Endothelial cell of umbilical vein (primary cell): ENCODE measurements around the gene ELL2. TPM values are rescaled to one million over a fixed set of nuclear protein-coding genes. Genes with fewer than 3 reads are reported as not detected.

Experiments
- BruUV-seq: library from RNA; stranded (reverse); fragments of 400-500 nt; replicated peaks from 2 replicates; lab custom pipeline; 2021; lab: Mats Ljungman, UMichigan
- CTCF ChIA-PET: fragments of 300-600, 350-600 bp; sonication (Branson Sonifier 250); formaldehyde crosslinking; loops from one replicate; lab custom pipeline; 2021; ENCODE audit warnings: antibody characterized with exemption, inconsistent platforms; lab: Charles Lee
- POLR2A ChIA-PET: fragments of 300-600, 350-600 bp; sonication (Branson Sonifier 250); formaldehyde crosslinking; loops from one replicate; lab custom pipeline; 2021; ENCODE audit warnings: antibody characterized with exemption, inconsistent platforms; lab: Charles Lee
- DNase-seq: peaks from one replicate; pipeline ENCODE4 v3.0.0-alpha.2; 2011; ENCODE audit warnings: low read depth, low spot score
- FAIRE-seq: peaks from 2 replicates; lab custom pipeline; 2011; peaks lifted over from hg19 to GRCh38; lab: Jason Lieb, UNC
- H2AFZ ChIP-seq: 2 replicates; pipeline ENCODE4 v1.6.0; 2012; ENCODE audit warnings: low read depth, low read length, control low read depth, inconsistent platforms
- H3K27ac ChIP-seq: 2 replicates; pipeline ENCODE4 v1.5.1; 2011; ENCODE audit warnings: low read depth, mild to moderate bottlenecking, control low read depth, low read length, moderate library complexity; ENCODE audit not compliant: insufficient read depth
- H3K27me3 ChIP-seq, 2 experiments: 2 replicates each; pipeline versions ENCODE4 v1.6.0 to v1.6.1; 2011; ENCODE audit warnings: low read length in 2 of 2, mixed read lengths in 1 of 2; ENCODE audit not compliant: control insufficient read depth in 2 of 2, insufficient read depth in 2 of 2
- H3K36me3 ChIP-seq, 2 experiments: 2 replicates in 1 of 2; 3 replicates in 1 of 2; pipeline ENCODE4 v1.5.1; 2011; ENCODE audit warnings: low read length in 2 of 2, mild to moderate bottlenecking in 1 of 2, moderate library complexity in 1 of 2; ENCODE audit not compliant: control insufficient read depth in 2 of 2, insufficient read depth in 2 of 2; ENCODE audit errors: extremely low read depth in 1 of 2
- H3K4me1 ChIP-seq: 3 replicates; pipeline ENCODE4 v1.5.1; 2011; ENCODE audit warnings: mild to moderate bottlenecking, low read length; ENCODE audit not compliant: control insufficient read depth, insufficient read depth; ENCODE audit errors: extremely low read depth
- H3K4me2 ChIP-seq: 2 replicates; pipeline ENCODE4 v1.6.1; 2011; ENCODE audit warnings: low read length, control low read depth, mixed read lengths; ENCODE audit not compliant: insufficient read depth
- H3K4me3 ChIP-seq, 3 experiments: fragments of 200-600 bp in 1 of 3; sonication (generic), shearing (Covaris generic) in 1 of 3; replicated peaks in 1 of 3; 2 replicates each; pipeline ENCODE4 v1.5.1; 2011 to 2016; ENCODE audit warnings: control low read depth in 3 of 3, low read length in 3 of 3, mild to moderate bottlenecking in 2 of 3, inconsistent platforms in 1 of 3, low read depth in 1 of 3, moderate library complexity in 1 of 3; ENCODE audit not compliant: insufficient read depth in 1 of 3
- H3K79me2 ChIP-seq: 2 replicates; pipeline ENCODE4 v1.6.0; 2012; ENCODE audit warnings: low read length, inconsistent platforms; ENCODE audit not compliant: control insufficient read depth, insufficient read depth
- H3K9ac ChIP-seq: replicated peaks from 2 replicates; pipeline ENCODE3; 2011; ENCODE audit warnings: low read length, control low read depth; ENCODE audit not compliant: insufficient read depth; ENCODE audit errors: extremely low read depth
- H3K9me1 ChIP-seq: replicated peaks from 3 replicates; pipeline ENCODE4 v1.6.0; 2011; ENCODE audit warnings: mild to moderate bottlenecking, low read length; ENCODE audit not compliant: control insufficient read depth, insufficient read depth; ENCODE audit errors: extremely low read depth
- H3K9me3 ChIP-seq: replicated peaks from 2 replicates; pipeline ENCODE4 v1.5.1; 2012; ENCODE audit warnings: low read length, inconsistent platforms; ENCODE audit not compliant: control insufficient read depth, insufficient read depth
- H4K20me1 ChIP-seq: replicated peaks from 2 replicates; pipeline ENCODE3; 2011; ENCODE audit warnings: mild to moderate bottlenecking, low read length; ENCODE audit not compliant: control insufficient read depth, insufficient read depth; ENCODE audit errors: extremely low read depth
- EZH2 ChIP-seq: IDR thresholded peaks from 2 replicates; pipeline ENCODE4 v1.6.1; 2012; ENCODE audit warnings: borderline replicate concordance, low read depth, mild to moderate bottlenecking, moderate library complexity, low read length, inconsistent platforms; ENCODE audit not compliant: severe bottlenecking
- FOS ChIP-seq: IDR thresholded peaks from 2 replicates; pipeline ENCODE4 v1.6.1; 2011; ENCODE audit warnings: mild to moderate bottlenecking, low read length, moderate library complexity, borderline replicate concordance; ENCODE audit not compliant: insufficient read depth
- GATA2 ChIP-seq: IDR thresholded peaks from 2 replicates; pipeline ENCODE4 v1.7.0; 2011; ENCODE audit warnings: low read depth, mild to moderate bottlenecking, moderate library complexity, mixed read lengths, low read length; ENCODE audit not compliant: insufficient read length, insufficient read depth
- JUN ChIP-seq: IDR thresholded peaks from 2 replicates; pipeline ENCODE4 v1.6.1; 2011; ENCODE audit warnings: borderline replicate concordance, low read depth; ENCODE audit not compliant: insufficient read length, insufficient read depth
- MYC ChIP-seq: IDR thresholded peaks from one replicate; pipeline ENCODE4 v1.6.1; 2011; ENCODE audit warnings: mild to moderate bottlenecking, low read depth, low read length
- POLR2A ChIP-seq: IDR thresholded peaks from 2 replicates; pipeline ENCODE4 v1.6.1; 2012; ENCODE audit warnings: low read depth, mild to moderate bottlenecking, control low read depth, low read length
- POLR2AphosphoS5 ChIP-seq: IDR thresholded peaks from 2 replicates; pipeline ENCODE4 v1.6.1; 2012; ENCODE audit warnings: low read depth, mild to moderate bottlenecking, control low read depth, low read length, moderate library complexity; ENCODE audit not compliant: insufficient read depth
- dilution Hi-C: fragments of 300-500 bp; cut with MboI; formaldehyde crosslinking; loops from one replicate; pipeline ENCODE4 v1.15.0; 2019; ENCODE audit warnings: low sequenced_read_pairs; ENCODE audit not compliant: extremely low pct_ligation_motif_present
- intact Hi-C: fragments of 100-400 bp; cut with micrococcal nuclease; formaldehyde crosslinking; loops from one replicate; pipeline ENCODE4 v1.10.0; 2022
- polyA plus RNA-seq, 4 experiments: library from polyadenylated mRNA; depleted of rRNA in 3 of 4; stranded (reverse) in 3 of 4; unstranded in 1 of 4; fragments of >200 nt; gene quantifications; 2 replicates each; pipeline versions ENCODE4 v1.2.1 to v1.2.3, GENCODE V29; 2011 to 2012; ENCODE audit warnings: missing spikeins in 1 of 4
- total RNA-seq: library from RNA; stranded (reverse); gene quantifications from 2 replicates; pipeline ENCODE4 v1.2.3, GENCODE V29; 2021
- TF ChIP-seq, protein P1 (sequence below): IDR thresholded peaks from 2 replicates; pipeline ENCODE4 v1.6.1; 2011; ENCODE audit not compliant: insufficient read depth, insufficient read length
- TF ChIP-seq, protein P2 (sequence below), 2 donors: IDR thresholded peaks; 1 replicate in 1 of 2; 2 replicates in 1 of 2; pipeline ENCODE4 v1.5.1; 2011; ENCODE audit warnings: low read length in 2 of 2, mild to moderate bottlenecking in 2 of 2, moderate library complexity in 2 of 2, control low read depth in 1 of 2, inconsistent platforms in 1 of 2, low read depth in 1 of 2; ENCODE audit not compliant: insufficient read depth in 1 of 2; ENCODE audit errors: extremely low read depth in 1 of 2

Gene ELL2
- total and polyA plus RNA-seq, 2 donors (not counting 3 experiments of a cell fraction or from before 2014, with no cell fraction given): 6.8 to 26.0 TPM

DNA sequence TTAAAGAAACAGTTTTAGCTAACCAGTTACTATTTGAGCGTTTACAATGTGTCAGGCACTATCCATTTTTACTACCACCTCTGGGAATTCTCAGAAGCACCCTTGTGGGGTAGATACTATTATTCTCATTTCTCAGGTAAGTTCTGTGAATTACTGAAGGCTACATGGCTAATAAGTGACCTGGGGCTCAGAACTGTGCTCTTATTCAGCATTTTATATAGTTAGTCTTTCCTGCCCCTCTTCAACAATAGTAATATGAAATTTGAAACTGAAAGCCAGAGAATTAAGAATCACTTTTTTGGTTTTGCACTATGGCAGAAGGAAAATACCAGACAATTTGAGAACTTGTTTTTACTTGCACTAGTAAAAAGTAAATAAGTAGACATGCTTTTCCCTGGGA lies 11.8 kb downstream of the ELL2 start:
- H3K9me1 ChIP-seq: no peaks in the 10 kb centered on the region
- ChIA-PET POLR2A (no interaction called here), CTCF (interaction anchor here (0.7 to 1.9 kb wide), 4 partner anchors 9 to 49 kb away, joined by 3 to 5 read pairs (median 4); partner anchors contain the start of gene ELL2)
- no peaks in the 10 kb centered on the region for H3K9me3 ChIP-seq
- intact Hi-C loops (no loop called here), dilution Hi-C loops (loop anchor here (25.0 kb wide), 1 partner anchor 387 kb away; no protein-coding TSS in a partner anchor)
- H3K79me2 ChIP-seq: peaks cover 64% of the 10 kb centered on the region
- no peak overlapping the region for H3K4me2 ChIP-seq
- TF ChIP-seq MYC (no peak), JUN (no peak), EZH2 (no peak), POLR2A (no peak), GATA2 (no peak), POLR2AphosphoS5 (no peak), FOS (no peak)
- TF ChIP-seq, protein P1, sequence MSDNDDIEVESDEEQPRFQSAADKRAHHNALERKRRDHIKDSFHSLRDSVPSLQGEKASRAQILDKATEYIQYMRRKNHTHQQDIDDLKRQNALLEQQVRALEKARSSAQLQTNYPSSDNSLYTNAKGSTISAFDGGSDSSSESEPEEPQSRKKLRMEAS: no peak
- TF ChIP-seq, protein P2, sequence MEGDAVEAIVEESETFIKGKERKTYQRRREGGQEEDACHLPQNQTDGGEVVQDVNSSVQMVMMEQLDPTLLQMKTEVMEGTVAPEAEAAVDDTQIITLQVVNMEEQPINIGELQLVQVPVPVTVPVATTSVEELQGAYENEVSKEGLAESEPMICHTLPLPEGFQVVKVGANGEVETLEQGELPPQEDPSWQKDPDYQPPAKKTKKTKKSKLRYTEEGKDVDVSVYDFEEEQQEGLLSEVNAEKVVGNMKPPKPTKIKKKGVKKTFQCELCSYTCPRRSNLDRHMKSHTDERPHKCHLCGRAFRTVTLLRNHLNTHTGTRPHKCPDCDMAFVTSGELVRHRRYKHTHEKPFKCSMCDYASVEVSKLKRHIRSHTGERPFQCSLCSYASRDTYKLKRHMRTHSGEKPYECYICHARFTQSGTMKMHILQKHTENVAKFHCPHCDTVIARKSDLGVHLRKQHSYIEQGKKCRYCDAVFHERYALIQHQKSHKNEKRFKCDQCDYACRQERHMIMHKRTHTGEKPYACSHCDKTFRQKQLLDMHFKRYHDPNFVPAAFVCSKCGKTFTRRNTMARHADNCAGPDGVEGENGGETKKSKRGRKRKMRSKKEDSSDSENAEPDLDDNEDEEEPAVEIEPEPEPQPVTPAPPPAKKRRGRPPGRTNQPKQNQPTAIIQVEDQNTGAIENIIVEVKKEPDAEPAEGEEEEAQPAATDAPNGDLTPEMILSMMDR (IDR thresholded peaks at IDR 0.05; ENCODE audit: extremely low read depth in 1 of 2, insufficient read depth in 1 of 2, low read depth in 1 of 2, low read length in 2 of 2): no peak
- no peak for FAIRE-seq
- peaks cover 8% of the 10 kb centered on the region for H3K4me1 ChIP-seq
- DNase-seq: no peak
- H3K27me3 ChIP-seq: no peaks in the 10 kb centered on the region
- H3K9ac ChIP-seq: no peak overlapping the region
- no peak overlapping the region for H2AFZ ChIP-seq
- no peaks in the 10 kb centered on the region for H4K20me1 ChIP-seq
- H3K4me3 ChIP-seq: no peak overlapping the region
- no peak overlapping the region for H3K27ac ChIP-seq
- H3K36me3 ChIP-seq: no peaks in the 10 kb centered on the region
- no TSS peak for BruUV-seq
